GM21717 (cell line): Measurements from ENCODE around the gene RPGR.

Experiments
- ATAC-seq: cut with Tn5 transposase; IDR thresholded peaks from one replicate; pipeline ENCODE4 v1.9.1; 2021; ENCODE audit warnings: mild to moderate bottlenecking, moderate library complexity; ENCODE audit not compliant: unreplicated experiment

Gene RPGR

GRCh38 chrX:38327007-38327774, at the start of gene RPGR:
RPGR (minus strand) TSS chrX:38327509; CDS start chrX:38327367, 142 bp downstream.
- peak; percentile 98 for ATAC-seq

- ATAC-seq: no peak
Measured at GRCh38 chrX:38376747-38377146, 49.4 kb upstream of the RPGR start.

- no peak for ATAC-seq
Measured at GRCh38 chrX:38375891-38376290, 48.6 kb upstream of the RPGR start.

- ATAC-seq: no peak
Measured at GRCh38 chrX:38374431-38374830, 47.1 kb upstream of the RPGR start.

GRCh38 chrX:38371641-38372040, 44.3 kb upstream of the RPGR start:
- no peak for ATAC-seq

- ATAC-seq: no peak
Measured at GRCh38 chrX:38368774-38369173, 41.5 kb upstream of the RPGR start.

GRCh38 chrX:38365954-38366353, 38.6 kb upstream of the RPGR start:
- ATAC-seq: no peak

- ATAC-seq: no peak
Measured at GRCh38 chrX:38363046-38363445, 35.7 kb upstream of the RPGR start.

- no peak for ATAC-seq
Measured at GRCh38 chrX:38357747-38358673, 30.7 kb upstream of the RPGR start.

- no peak for ATAC-seq
Measured at GRCh38 chrX:38356401-38356800, 29.1 kb upstream of the RPGR start.

GRCh38 chrX:38352362-38352761, 25.1 kb upstream of the RPGR start, which contains the start of gene OTC:
OTC (plus strand) TSS chrX:38352604; CDS start chrX:38352697, 93 bp downstream.
- no peak for ATAC-seq

- ATAC-seq: no peak
Measured at GRCh38 chrX:38351346-38351745, 24.0 kb upstream of the RPGR start.

- no peak for ATAC-seq
Measured at GRCh38 chrX:38347136-38347535, 19.8 kb upstream of the RPGR start.

- ATAC-seq: no peak
Measured at GRCh38 chrX:38346150-38346549, 18.8 kb upstream of the RPGR start.

- ATAC-seq: no peak
Measured at GRCh38 chrX:38342853-38343778, 15.8 kb upstream of the RPGR start.

- ATAC-seq: no peak
Measured at GRCh38 chrX:38341442-38341841, 14.1 kb upstream of the RPGR start.

- no peak for ATAC-seq
Measured at GRCh38 chrX:38336538-38337240, 9.4 kb upstream of the RPGR start.

- ATAC-seq: no peak
Measured at GRCh38 chrX:38335382-38335781, 8.1 kb upstream of the RPGR start.

GRCh38 chrX:38332505-38332904, 5.2 kb upstream of the RPGR start:
- peak; percentile 61 for ATAC-seq

- ATAC-seq: peak; percentile 7
Measured at GRCh38 chrX:38327775-38328081, 419 bp upstream of the RPGR start.
